Amniotic stem cell (primary cell): ENCODE results near the gene ZBTB33.

Experiments used
- DNase-seq: peaks from one replicate; lab custom pipeline; 2025; lab: John Stamatoyannopoulos, UW

ZBTB33 gene

GRCh38 chrX:120250522-120251271 is at the start of gene ZBTB33:
ZBTB33 (plus strand) TSS chrX:120250812; CDS start chrX:120253416, 2,604 bp downstream.
- DNase-seq: peak; percentile 87

GRCh38 chrX:120200851-120201250 is 49.8 kb upstream of the ZBTB33 start:
- DNase-seq: no peak

- no peak for DNase-seq
Measured at GRCh38 chrX:120205816-120206753, 44.5 kb upstream of the ZBTB33 start.

GRCh38 chrX:120207009-120207605 is 43.5 kb upstream of the ZBTB33 start:
- no peak for DNase-seq

- peak; percentile 7 for DNase-seq
Measured at GRCh38 chrX:120213438-120214265, 37.0 kb upstream of the ZBTB33 start.

- no peak for DNase-seq
Measured at GRCh38 chrX:120223374-120223773, 27.2 kb upstream of the ZBTB33 start.

GRCh38 chrX:120224388-120224787 is 26.2 kb upstream of the ZBTB33 start:
- DNase-seq: no peak

- DNase-seq: no peak
Measured at GRCh38 chrX:120228187-120228908, 22.3 kb upstream of the ZBTB33 start.

- no peak for DNase-seq
Measured at GRCh38 chrX:120235284-120235683, 15.3 kb upstream of the ZBTB33 start.

GRCh38 chrX:120236687-120237479 is 13.7 kb upstream of the ZBTB33 start:
- DNase-seq: no peak

- DNase-seq: no peak
Measured at GRCh38 chrX:120238933-120239332, 11.7 kb upstream of the ZBTB33 start.

- DNase-seq: no peak
Measured at GRCh38 chrX:120242813-120243212, 7.8 kb upstream of the ZBTB33 start.

GRCh38 chrX:120244395-120244734 is 6.2 kb upstream of the ZBTB33 start:
- DNase-seq: no peak

GRCh38 chrX:120244735-120245498 is 5.7 kb upstream of the ZBTB33 start:
- peak; percentile 1 for DNase-seq

- no peak for DNase-seq
Measured at GRCh38 chrX:120251471-120252011, 929 bp downstream of the ZBTB33 start.

- DNase-seq: no peak
Measured at GRCh38 chrX:120253784-120254183, 3.2 kb downstream of the ZBTB33 start.

GRCh38 chrX:120260369-120260768 is 9.8 kb downstream of the ZBTB33 start:
- DNase-seq: no peak

- DNase-seq: no peak
Measured at GRCh38 chrX:120262859-120263708, 12.5 kb downstream of the ZBTB33 start.
